ENCODE results near the gene GDI1. TPM values are rescaled to one million over a fixed set of nuclear protein-coding genes. Genes with fewer than 3 reads are reported as not detected.

The GDI1 gene
- total RNA-seq, 5 donors from 2014 or later (not counting 1 experiment from before 2014, with no cell fraction given): 117 to 208 (median 182) TPM

DNA sequence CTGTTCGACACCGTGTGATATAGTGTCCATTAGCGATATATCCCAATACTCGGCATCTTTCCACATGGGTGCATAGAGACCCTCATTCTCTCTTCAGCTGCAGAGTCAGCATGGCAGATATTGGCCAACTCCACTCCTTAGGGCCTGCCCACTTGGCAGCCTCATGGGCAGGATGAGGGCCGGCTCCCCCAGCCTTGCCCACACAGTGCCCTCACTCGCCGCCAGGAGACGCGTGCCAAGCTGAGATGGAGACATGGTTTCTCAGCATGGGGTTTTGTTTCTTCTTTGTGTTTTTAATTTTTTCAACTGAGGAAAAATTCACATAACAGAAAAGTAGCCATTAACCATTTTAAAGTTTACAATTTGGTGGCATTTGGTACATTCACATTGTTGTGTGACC is 15.9 kb downstream of the GDI1 start:
- Histone ChIP-seq H3K4me1 (ENCODE audit: control insufficient read depth in 1 of 2, extremely low read depth in 1 of 2, insufficient read depth in 2 of 2, low read length in 2 of 2) (peaks cover 0 to 6% of the 10 kb centered on the region in 2 experiments), H3K9me3 (no peaks in the 10 kb centered on the region), H3K27ac (ENCODE audit: low read length) (no peak overlapping the region), H3K4me3 (ENCODE audit: control insufficient read depth in 1 of 2, extremely low read depth in 1 of 2, low read length in 1 of 2) (no peak overlapping the region), H3K27me3 (replicated peaks in 1 of 2; ENCODE audit: control insufficient read depth in 2 of 2, extremely low read depth in 1 of 2, insufficient read depth in 2 of 2, low read length in 1 of 2) (no peaks in the 10 kb centered on the region), H3K36me3 (ENCODE audit: control insufficient read depth in 2 of 2, extremely low read depth in 1 of 2, insufficient read depth in 1 of 2, low read length in 1 of 2) (peaks cover 2 to 11% of the 10 kb centered on the region in 2 donors)
- no peak for ATAC-seq (replicated peaks in 1 of 4)
- Mint-ChIP-seq H3K4me1 (peaks cover 0 to 5% (median 4%) of the 10 kb centered on the region in 3 donors), H3K27me3 (peaks cover 0 to 6% of the 10 kb centered on the region in 2 donors), H3K4me3 (no peak overlapping the region), H3K27ac (no peak overlapping the region), H3K9me3 (no peaks in the 10 kb centered on the region), H3K36me3 (peaks cover 6% of the 10 kb centered on the region)
- WGBS (ENCODE audit: insufficient coverage): 100% methylated on average over 1 of the region's 9 CpGs
- ChIA-PET POLR2A (no interaction called here), CTCF (no interaction called here)
- no peak for DNase-seq

DNA sequence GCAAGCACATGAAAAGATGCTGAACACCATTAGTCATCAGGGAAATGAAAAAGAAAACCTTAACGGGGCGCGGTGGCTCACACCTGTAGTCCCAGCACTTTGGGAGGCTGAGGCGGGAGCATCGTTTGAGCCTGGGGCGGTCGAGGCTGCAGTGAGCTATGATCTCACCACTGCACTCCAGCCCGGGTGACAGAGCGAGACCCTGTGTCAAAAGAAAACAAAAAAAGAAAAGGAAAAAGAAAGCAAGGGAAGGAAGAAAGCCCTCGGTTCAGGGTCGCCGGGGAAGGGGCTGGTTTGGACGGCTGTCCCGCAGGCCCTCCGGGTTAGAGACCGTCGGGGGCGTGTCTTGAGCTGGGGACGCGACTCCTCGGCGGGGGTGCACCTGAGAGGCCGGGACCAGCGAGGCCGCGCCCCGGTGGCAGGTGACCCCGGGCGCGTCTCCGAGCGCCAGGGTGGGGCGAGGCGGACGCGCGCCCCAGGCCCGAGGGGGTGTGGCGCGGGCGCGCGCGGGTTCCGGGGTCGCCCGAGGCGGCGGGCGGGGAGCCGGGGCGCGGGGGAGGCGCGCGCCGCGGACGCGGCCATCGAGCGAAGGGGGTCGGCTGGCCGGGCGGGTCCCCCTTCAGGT is 20.6 kb downstream of the GDI1 start:
- ChIA-PET POLR2A (interaction anchor here in 1 of 2 donors (0.5 kb wide), 1 partner anchor 21 kb away, joined by 3 read pairs; no protein-coding TSS in a partner anchor), CTCF (no interaction called here)
- Histone ChIP-seq H3K9me3 (no peaks in the 10 kb centered on the region), H3K27me3 (replicated peaks in 1 of 2; ENCODE audit: control insufficient read depth in 2 of 2, extremely low read depth in 1 of 2, insufficient read depth in 2 of 2, low read length in 1 of 2) (no peaks in the 10 kb centered on the region), H3K36me3 (ENCODE audit: control insufficient read depth in 2 of 2, extremely low read depth in 1 of 2, insufficient read depth in 1 of 2, low read length in 1 of 2) (peaks cover 3 to 10% of the 10 kb centered on the region in 2 donors), H3K4me3 (ENCODE audit: control insufficient read depth in 1 of 2, extremely low read depth in 1 of 2, low read length in 1 of 2) (peak overlapping the region; percentile 50 to 51), H3K27ac (ENCODE audit: low read length) (no peak overlapping the region), H3K4me1 (ENCODE audit: control insufficient read depth in 1 of 2, extremely low read depth in 1 of 2, insufficient read depth in 2 of 2, low read length in 2 of 2) (peaks cover 0 to 18% of the 10 kb centered on the region in 2 experiments)
- Mint-ChIP-seq H3K4me1 (peaks cover 7 to 25% (median 14%) of the 10 kb centered on the region in 3 donors), H3K27ac (peak overlapping the region; percentile 94 to 97), H3K4me3 (peak overlapping the region; percentile 86 to 94 (median 93)), H3K9me3 (no peaks in the 10 kb centered on the region), H3K36me3 (peaks cover 3% of the 10 kb centered on the region), H3K27me3 (peaks cover 0 to 6% of the 10 kb centered on the region in 2 donors)
- ATAC-seq (replicated peaks in 1 of 4) (peak; percentile 70 to 74 (median 71)), DNase-seq (peak in 31 of 35 experiments; percentile 15 to 75 (median 42))
- WGBS (ENCODE audit: insufficient coverage): under 1% methylated on average over 55 of the region's 65 CpGs

DNA sequence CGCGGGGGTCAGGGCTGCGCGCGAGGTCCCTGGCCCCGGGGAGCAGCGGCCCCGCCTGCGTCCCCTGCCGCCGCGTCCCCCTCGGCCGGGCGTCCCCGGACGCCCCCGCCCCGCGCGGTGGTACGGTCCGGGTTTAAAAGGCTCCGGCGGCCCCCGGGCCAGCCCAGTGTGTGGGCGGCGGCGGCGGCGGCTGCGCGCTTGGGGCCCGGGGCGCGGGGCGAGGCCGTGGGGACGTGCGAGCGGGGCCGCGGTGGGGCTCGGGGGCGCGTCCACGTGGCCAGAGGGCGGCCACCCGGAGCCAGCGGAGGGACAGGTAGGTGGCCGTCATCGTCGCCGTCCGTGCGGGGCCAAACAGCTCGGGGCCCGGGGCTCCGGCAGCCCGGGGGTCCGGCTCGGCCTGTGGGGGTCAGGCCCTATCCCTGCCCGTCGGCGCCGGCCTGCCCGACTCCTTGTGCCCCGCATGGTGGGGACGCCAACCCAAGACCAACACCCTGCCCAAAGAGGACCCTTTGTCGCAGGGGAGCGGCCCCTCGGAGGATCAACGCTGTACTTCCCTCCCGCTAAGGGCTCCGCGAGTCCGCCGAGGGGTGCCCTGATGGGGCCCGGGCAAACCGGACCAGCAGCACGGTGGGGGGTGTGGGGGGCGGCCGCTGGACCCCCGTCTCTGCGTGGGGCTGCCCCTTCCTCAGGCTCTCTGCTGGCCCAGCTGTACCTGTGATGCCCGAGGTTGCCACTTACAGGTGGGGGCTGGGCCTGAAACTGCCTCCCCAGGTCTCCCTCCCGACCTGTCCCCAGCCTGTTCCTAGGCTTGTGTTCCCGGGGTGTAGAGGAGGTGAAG is 21.4 kb downstream of the GDI1 start, which contains the start of gene PLXNA3:
TSS of gene PLXNA3 (plus strand) at position 166 of the 838 bp plus-strand sequence. CDS start 1,903 bp downstream, outside the sequence.
- Mint-ChIP-seq H3K9me3 (no peaks in the 10 kb centered on the region), H3K36me3 (peaks cover 6% of the 10 kb centered on the region), H3K4me3 (peak within 1 kb of the TSS; percentile 86 to 94 (median 93)), H3K4me1 (peaks cover 7 to 25% (median 14%) of the 10 kb centered on the region in 3 donors), H3K27ac (peak within 1 kb of the TSS; percentile 94 to 97), H3K27me3 (peaks cover 0 to 6% of the 10 kb centered on the region in 2 donors)
- Histone ChIP-seq H3K4me1 (ENCODE audit: control insufficient read depth in 1 of 2, extremely low read depth in 1 of 2, insufficient read depth in 2 of 2, low read length in 2 of 2) (peaks cover 0 to 18% of the 10 kb centered on the region in 2 experiments), H3K36me3 (ENCODE audit: control insufficient read depth in 2 of 2, extremely low read depth in 1 of 2, insufficient read depth in 1 of 2, low read length in 1 of 2) (peaks cover 3 to 11% of the 10 kb centered on the region in 2 donors), H3K4me3 (ENCODE audit: control insufficient read depth in 1 of 2, extremely low read depth in 1 of 2, low read length in 1 of 2) (peak within 1 kb of the TSS; percentile 60 to 62), H3K9me3 (no peaks in the 10 kb centered on the region), H3K27me3 (replicated peaks in 1 of 2; ENCODE audit: control insufficient read depth in 2 of 2, extremely low read depth in 1 of 2, insufficient read depth in 2 of 2, low read length in 1 of 2) (no peaks in the 10 kb centered on the region), H3K27ac (ENCODE audit: low read length) (no peak within 1 kb of the TSS)
- peak in 34 of 35 experiments; percentile 26 to 80 (median 52) for DNase-seq
- CTCF ChIA-PET: no interaction called here
- WGBS (ENCODE audit: insufficient coverage): 0% methylated on average over 39 of the region's 88 CpGs
- POLR2A ChIA-PET: interaction anchor here in 1 of 2 donors (0.5 kb wide), 1 partner anchor 20 kb away, joined by 3 read pairs; no protein-coding TSS in a partner anchor
- ATAC-seq (replicated peaks in 1 of 4): peak; percentile 79 to 87 (median 85)

DNA sequence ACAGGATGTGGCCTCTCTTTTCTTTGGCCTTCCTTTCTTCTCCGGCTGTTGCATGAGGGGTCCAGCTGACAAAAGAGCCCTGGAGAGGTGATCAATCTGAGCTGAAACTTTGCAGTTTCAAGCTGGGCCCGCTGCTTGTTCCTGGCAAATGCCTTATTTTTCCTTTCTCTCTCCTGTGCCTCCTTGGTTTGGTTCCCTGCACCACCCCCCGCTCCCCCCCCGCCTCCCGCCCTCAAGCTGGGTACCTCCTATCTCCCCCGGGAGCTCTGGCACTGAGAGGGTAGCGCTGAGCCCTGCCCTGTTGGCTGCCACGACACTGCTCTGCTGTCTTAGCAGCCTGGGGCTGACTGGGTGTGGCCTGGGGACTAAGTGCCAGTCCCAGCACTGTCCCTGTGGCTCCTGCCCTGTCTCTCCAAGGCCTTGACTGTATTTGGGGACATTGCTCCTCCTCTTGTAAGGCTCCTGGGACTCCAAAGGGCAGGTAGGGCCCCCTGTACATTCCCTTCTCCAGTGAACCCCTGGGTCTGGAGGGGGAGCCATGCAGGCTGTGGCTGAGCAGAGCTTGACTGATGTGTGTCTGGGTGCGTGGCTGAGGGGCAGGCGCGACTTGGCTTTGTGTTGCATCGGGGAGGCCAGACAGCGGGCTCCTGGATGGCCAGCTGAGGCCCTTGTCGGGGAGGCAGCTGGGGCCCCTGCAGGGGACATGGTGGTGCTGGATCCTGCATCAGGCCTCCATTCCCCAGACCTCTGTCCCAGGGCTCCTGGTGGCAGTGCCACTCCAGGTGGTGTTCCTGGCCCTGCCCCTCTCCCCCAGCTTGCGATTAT is 22.2 kb downstream of the GDI1 start:
- peak in 2 of 35 experiments; percentile 17 to 31 for DNase-seq
- Mint-ChIP-seq H3K36me3 (peaks cover 6% of the 10 kb centered on the region), H3K9me3 (no peaks in the 10 kb centered on the region), H3K27ac (peak overlapping the region; percentile 46 to 83), H3K4me3 (peak overlapping the region; percentile 75 to 82 (median 77)), H3K27me3 (peaks cover 0 to 5% of the 10 kb centered on the region in 2 donors), H3K4me1 (peaks cover 7 to 25% (median 14%) of the 10 kb centered on the region in 3 donors)
- Histone ChIP-seq H3K36me3 (ENCODE audit: control insufficient read depth in 2 of 2, extremely low read depth in 1 of 2, insufficient read depth in 1 of 2, low read length in 1 of 2) (peaks cover 3 to 11% of the 10 kb centered on the region in 2 donors), H3K9me3 (no peaks in the 10 kb centered on the region), H3K4me3 (ENCODE audit: control insufficient read depth in 1 of 2, extremely low read depth in 1 of 2, low read length in 1 of 2) (peak overlapping the region; percentile 60 to 62), H3K4me1 (ENCODE audit: control insufficient read depth in 1 of 2, extremely low read depth in 1 of 2, insufficient read depth in 2 of 2, low read length in 2 of 2) (peaks cover 0 to 18% of the 10 kb centered on the region in 2 experiments), H3K27me3 (replicated peaks in 1 of 2; ENCODE audit: control insufficient read depth in 2 of 2, extremely low read depth in 1 of 2, insufficient read depth in 2 of 2, low read length in 1 of 2) (no peaks in the 10 kb centered on the region), H3K27ac (ENCODE audit: low read length) (no peak overlapping the region)
- peak in 2 of 4 experiments; percentile 28 to 36 for ATAC-seq (replicated peaks in 1 of 4)
- ChIA-PET CTCF (interaction anchor here (0.6 to 0.7 kb wide), 2 partner anchors 17 to 511 kb away, joined by 3 to 4 read pairs; no protein-coding TSS in a partner anchor), POLR2A (no interaction called here)
- 47% methylated on average over 3 of the region's 15 CpGs for WGBS (ENCODE audit: insufficient coverage)

DNA sequence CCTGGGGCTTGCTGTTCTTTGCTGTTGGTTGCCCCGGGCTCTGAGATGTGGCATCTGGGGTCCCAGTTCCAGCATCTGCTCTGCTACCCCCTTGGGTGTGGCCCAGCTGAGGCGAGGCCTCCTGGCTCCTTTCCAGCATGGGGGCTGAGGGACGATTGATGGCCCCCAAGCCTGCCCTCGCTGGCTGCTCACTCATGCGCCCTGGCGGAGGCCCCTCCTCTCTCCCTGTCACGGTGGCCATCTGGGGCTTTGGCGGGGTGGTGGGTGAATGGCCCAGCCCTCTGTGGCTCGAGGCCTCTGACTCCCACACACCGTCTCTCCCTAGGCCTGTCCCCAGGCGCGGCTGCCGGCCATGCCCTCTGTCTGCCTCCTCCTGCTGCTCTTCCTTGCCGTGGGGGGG is 22.9 kb downstream of the GDI1 start:
- H3K9me3 Mint-ChIP-seq: no peaks in the 10 kb centered on the region
- H3K4me3 ChIP-seq (ENCODE audit: control insufficient read depth in 1 of 2, extremely low read depth in 1 of 2, low read length in 1 of 2): no peak overlapping the region
- H3K36me3 Mint-ChIP-seq: peaks cover 6% of the 10 kb centered on the region
- H3K9me3 ChIP-seq: no peaks in the 10 kb centered on the region
- ATAC-seq (replicated peaks in 1 of 4) (no peak), DNase-seq (no peak)
- no peaks in the 10 kb centered on the region for H3K27me3 ChIP-seq (replicated peaks in 1 of 2; ENCODE audit: control insufficient read depth in 2 of 2, extremely low read depth in 1 of 2, insufficient read depth in 2 of 2, low read length in 1 of 2)
- H3K4me3 Mint-ChIP-seq: peak overlapping the region; percentile 36 to 75 (median 43)
- H3K4me1 Mint-ChIP-seq: peaks cover 7 to 25% (median 14%) of the 10 kb centered on the region in 3 donors
- CTCF ChIA-PET: interaction anchor here in 1 of 2 donors (0.7 kb wide), 1 partner anchor 510 kb away, joined by 3 read pairs; no protein-coding TSS in a partner anchor
- peaks cover 0 to 18% of the 10 kb centered on the region in 2 experiments for H3K4me1 ChIP-seq (ENCODE audit: control insufficient read depth in 1 of 2, extremely low read depth in 1 of 2, insufficient read depth in 2 of 2, low read length in 2 of 2)
- POLR2A ChIA-PET: no interaction called here
- no peaks in the 10 kb centered on the region for H3K27me3 Mint-ChIP-seq
- WGBS (ENCODE audit: insufficient coverage): 60% methylated on average over 2 of the region's 14 CpGs
- no peak overlapping the region for H3K27ac ChIP-seq (ENCODE audit: low read length)
- no peak overlapping the region for H3K27ac Mint-ChIP-seq
- H3K36me3 ChIP-seq (ENCODE audit: control insufficient read depth in 2 of 2, extremely low read depth in 1 of 2, insufficient read depth in 1 of 2, low read length in 1 of 2): peaks cover 3 to 15% of the 10 kb centered on the region in 2 donors
